ENCODE measurements around the gene DGKQ.
A peak's percentile ranks its signal among the peaks of the same experiment; 100 is the strongest.
"Not testable (repeated sequence)": the region's sequence is repeated elsewhere in the genome, so short reads cannot be mapped to it uniquely, and the experiment has no call there.

Gene DGKQ

DNA sequence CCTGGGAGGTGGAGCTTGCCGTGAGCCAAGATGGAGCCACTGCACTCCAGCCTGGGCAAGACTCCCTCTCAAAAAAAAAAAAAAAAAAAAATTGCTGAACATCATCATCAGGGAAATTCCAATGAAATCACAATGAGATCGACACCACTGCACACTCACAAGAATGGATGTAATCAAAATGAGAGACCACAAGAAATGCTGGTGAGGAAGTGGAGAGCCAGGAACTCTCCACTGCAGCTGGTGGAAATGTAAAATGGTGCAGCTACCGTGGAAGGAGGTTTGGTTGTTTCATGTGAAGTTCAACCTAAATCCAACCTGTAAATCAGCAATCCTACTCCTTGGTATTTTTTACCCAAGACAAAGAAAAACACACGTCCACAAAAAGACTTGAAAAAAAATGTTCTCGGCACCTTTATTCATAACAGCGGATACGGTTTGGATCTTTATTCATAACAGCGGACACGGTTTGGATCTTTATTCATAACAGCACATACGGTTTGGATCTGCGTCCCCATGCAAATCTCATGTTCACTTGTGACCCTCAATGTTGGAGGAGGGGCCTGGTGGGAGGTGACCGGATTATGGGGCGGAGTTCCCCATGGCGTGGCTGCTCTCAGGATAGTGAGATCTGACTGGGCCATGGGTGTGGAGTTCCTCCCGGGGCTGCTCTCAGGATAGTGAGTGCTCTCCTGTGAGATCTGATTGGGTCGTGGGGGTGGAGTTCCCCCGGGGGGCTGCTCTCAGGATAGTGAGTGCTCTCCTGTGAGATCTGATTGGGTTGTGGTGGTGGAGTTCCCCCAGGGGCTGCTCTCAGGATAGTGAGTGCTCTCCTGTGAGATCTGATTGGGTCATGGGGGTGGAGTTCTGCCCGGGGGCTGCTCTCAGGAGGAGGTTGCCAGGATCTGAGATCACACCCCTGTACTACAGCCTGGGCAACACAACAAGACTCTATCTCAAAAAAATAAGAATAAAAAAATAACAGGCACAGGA, 49.0 kb downstream of the DGKQ start:
- no peak for DNase-seq

- no peak for DNase-seq
Measured at GRCh38 chr4:921830-922331, 51.5 kb downstream of the DGKQ start.

DNA sequence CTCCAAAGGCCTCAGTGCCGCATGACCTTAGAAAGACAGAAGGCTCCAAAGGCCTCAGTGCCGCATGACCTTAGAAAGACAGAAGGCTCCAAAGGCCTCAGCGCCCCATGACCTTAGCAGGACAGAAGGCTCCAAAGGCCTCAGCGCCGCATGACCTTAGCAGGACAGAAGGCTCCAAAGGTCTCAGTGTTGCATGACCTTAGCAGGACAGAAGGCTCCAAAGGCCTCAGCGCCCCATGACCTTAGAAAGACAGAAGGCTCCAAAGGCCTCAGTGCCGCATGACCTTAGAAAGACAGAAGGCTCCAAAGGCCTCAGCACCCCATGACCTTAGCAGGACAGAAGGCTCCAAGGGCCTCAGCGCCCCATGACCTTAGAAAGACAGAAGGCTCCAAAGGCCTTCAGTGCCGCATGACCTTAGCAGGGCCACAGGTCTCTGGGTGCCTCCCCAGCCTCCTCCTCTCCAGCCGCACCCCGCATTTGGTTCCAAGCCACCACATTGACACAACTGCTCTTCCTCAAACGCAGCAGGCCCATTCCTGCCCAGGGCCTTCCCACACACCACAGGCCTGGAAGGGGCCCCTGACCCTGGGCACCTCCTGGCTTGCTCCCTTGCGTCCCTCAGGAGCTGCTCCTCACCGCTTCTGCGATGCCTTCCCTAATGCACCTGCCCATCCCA, 54.2 kb downstream of the DGKQ start:
- not testable (repeated sequence) for DNase-seq

GRCh38 chr4:918591-918990, 54.8 kb downstream of the DGKQ start:
- not testable (repeated sequence) for DNase-seq

- DNase-seq: no peak
Measured at GRCh38 chr4:917992-918391, 55.4 kb downstream of the DGKQ start.

DNA sequence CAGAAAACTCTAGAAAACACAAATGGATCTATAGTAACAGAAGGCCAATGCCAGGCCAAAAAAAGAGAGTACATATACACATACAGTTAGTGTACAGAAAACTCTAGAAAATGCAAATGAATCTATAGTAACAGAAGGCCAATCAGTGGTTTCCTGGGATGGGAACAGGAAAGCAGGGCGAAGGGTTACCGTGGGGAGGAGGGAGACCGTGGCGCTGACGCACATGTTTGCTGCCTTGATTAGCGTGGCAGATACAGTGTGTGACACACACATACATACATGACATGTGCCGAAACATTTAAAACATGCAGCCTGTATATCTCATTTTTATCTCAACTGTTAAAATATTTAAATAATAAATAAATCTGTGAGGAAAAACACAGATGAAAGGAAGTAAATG, 55.9 kb downstream of the DGKQ start:
- no peak for DNase-seq

GRCh38 chr4:915595-915994, 57.8 kb downstream of the DGKQ start:
- no peak for DNase-seq

GRCh38 chr4:915041-915474, 58.3 kb downstream of the DGKQ start:
- DNase-seq: peak; percentile 38

- no peak for DNase-seq
Measured at GRCh38 chr4:914531-914930, 58.8 kb downstream of the DGKQ start.

DNA sequence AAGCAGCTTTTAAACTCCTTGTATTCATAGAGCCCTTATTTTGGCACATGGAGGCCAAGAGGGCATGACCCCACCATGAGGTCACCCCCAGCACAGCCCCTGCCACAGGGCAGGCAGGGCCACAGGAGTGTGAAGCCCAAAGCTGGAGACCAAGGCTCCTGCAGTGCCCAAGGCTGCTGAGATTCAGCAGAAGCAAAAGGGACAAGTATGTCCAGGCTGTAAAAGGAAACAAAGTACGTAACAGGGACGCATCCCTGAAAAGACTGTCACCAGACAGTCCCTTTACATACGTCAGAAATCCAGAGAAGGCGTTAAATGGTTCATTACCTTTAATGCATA, 60.1 kb downstream of the DGKQ start:
- no peak for DNase-seq

DNA sequence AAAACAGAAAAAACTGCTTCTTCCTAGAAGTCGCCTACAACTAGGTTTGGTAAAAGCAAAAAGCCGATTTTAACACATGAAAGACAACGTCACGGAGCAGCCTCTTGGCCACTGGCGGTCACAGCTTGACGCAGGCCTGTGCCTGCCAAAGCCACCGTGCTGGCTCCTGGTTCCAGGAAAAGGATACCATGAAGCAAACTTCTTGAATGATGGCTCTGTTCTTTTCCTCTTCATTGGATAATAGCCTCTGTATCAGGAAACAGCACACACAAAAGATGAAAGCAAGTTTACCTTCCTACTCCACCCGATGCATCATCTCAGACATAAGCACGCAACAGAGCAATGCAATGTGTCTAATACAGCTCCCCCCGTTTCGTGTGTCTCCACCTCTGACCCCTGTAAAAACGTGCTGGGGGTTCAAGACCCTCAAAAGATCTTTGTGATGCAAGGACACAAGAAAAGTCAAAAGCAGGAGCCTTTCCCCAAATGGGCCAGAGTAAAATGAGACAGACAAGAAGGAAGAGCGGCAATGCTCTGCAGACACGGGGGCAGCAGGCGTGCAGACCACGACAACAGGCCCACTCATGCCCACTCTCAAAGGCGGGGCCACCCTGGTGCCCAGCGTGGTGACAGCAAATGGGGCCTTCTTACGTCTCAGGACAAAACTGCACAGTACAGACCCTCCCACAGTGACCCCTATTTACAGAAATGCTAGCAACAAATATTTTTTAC, 60.7 kb downstream of the DGKQ start:
- DNase-seq: no peak

GRCh38 chr4:911871-912490, 61.4 kb downstream of the DGKQ start:
- DNase-seq: no peak

GRCh38 chr4:911221-911751, 62.1 kb downstream of the DGKQ start:
- no peak for DNase-seq

GRCh38 chr4:910366-911091, 62.8 kb downstream of the DGKQ start:
- no peak for DNase-seq

DNA sequence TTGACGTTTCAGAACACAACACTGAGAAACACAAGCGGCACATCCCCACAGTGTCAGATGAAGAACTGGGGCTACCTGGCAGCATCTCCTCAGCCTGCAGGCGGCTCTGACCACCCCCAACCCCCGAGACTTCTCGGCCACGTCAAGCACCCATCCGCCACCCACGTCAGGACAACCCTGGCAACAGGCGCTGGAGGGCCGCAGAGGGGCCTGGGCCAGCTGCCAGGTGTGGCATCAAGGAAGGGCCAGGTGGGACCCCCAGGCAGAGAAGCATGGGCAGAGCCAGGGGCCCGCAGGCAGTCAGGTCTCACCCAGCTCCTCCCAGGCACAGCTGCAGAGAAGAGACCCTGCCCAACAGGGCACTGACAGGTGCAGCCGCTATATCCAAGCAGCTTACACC, 63.5 kb downstream of the DGKQ start:
- DNase-seq: no peak

GRCh38 chr4:909131-909571, 64.2 kb downstream of the DGKQ start:
- no peak for DNase-seq
